ENCODE data around the gene OSBPL10.
"Not testable (repeated sequence)": the region's sequence is repeated elsewhere in the genome, so short reads cannot be mapped to it uniquely, and the experiment has no call there.

The OSBPL10 gene

DNA sequence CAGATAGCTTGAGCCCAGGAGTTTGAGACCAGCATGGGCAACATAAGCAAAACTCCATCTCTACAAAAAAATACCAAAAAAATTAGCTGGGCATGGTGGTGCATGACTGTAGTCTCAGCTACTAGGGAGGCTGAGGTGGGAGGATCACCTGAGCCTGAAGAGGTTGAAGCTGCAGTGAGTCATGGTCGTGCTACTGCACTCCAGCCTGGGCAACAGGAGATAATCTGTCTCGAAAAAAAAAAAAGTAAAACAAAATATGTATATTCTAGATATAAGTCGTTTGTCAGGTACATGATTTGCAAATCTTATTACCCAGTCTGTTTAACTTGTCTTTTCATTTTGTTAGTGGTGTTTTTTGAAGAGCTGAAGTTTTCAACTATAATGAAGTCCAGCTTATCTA, 40.7 kb upstream of the OSBPL10 start:
- no peak overlapping the region for H3K4me3 ChIP-seq (ENCODE audit: low read length)
- peaks cover 13% of the 10 kb centered on the region for H3K4me1 ChIP-seq (ENCODE audit: low read length)
- no peaks in the 10 kb centered on the region for H3K36me3 ChIP-seq (replicated peaks; ENCODE audit: low read depth, low read length)
- H2AFZ ChIP-seq (ENCODE audit: low read depth, low read length), result no peak overlapping the region
- no peak overlapping the region for H3K4me2 ChIP-seq (ENCODE audit: low read length)
- TF ChIP-seq, protein P1, sequence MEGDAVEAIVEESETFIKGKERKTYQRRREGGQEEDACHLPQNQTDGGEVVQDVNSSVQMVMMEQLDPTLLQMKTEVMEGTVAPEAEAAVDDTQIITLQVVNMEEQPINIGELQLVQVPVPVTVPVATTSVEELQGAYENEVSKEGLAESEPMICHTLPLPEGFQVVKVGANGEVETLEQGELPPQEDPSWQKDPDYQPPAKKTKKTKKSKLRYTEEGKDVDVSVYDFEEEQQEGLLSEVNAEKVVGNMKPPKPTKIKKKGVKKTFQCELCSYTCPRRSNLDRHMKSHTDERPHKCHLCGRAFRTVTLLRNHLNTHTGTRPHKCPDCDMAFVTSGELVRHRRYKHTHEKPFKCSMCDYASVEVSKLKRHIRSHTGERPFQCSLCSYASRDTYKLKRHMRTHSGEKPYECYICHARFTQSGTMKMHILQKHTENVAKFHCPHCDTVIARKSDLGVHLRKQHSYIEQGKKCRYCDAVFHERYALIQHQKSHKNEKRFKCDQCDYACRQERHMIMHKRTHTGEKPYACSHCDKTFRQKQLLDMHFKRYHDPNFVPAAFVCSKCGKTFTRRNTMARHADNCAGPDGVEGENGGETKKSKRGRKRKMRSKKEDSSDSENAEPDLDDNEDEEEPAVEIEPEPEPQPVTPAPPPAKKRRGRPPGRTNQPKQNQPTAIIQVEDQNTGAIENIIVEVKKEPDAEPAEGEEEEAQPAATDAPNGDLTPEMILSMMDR (IDR thresholded peaks at IDR 0.05; ENCODE audit: low read depth, low read length), result no peak
- TF ChIP-seq EZH2phosphoT487 (IDR thresholded peaks at IDR 0.05; ENCODE audit: low read depth), result no peak
- no peaks in the 10 kb centered on the region for H3K9me3 ChIP-seq (ENCODE audit: insufficient read depth, low read length)
- H3K27me3 ChIP-seq (ENCODE audit: low read depth, low read length), result no peaks in the 10 kb centered on the region
- H3K27ac ChIP-seq (ENCODE audit: low read length), result no peak overlapping the region
- no peak overlapping the region for H3K9ac ChIP-seq (ENCODE audit: low read length)
- H4K20me1 ChIP-seq (ENCODE audit: insufficient read depth, low read length), result no peaks in the 10 kb centered on the region
- H3K79me2 ChIP-seq (ENCODE audit: low read length), result no peaks in the 10 kb centered on the region

DNA sequence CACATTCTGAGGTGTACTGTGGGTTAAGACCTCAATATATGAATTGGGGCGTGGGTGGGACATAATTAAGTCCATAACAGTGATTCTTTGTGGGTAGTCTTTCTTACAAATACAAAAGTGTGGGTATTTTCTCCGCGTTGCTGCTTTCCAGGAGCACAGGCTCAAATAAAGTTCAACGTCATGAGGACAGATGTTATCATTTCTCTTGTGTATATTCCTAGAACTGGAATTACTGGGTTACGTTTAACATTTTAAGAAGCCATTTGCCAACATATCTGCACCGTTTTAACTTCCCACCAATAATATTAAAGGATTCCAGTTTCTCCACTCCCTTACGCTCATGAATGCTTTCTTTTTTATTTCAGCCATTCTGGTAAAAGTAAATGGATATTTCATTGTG, 40.1 kb upstream of the OSBPL10 start:
- no peak overlapping the region for H3K27ac ChIP-seq (ENCODE audit: low read length)
- no peak overlapping the region for H3K4me2 ChIP-seq (ENCODE audit: low read length)
- TF ChIP-seq, protein P1 (IDR thresholded peaks at IDR 0.05; ENCODE audit: low read depth, low read length), result no peak
- TF ChIP-seq EZH2phosphoT487 (IDR thresholded peaks at IDR 0.05; ENCODE audit: low read depth), result no peak
- H3K27me3 ChIP-seq (ENCODE audit: low read depth, low read length), result no peaks in the 10 kb centered on the region
- H3K36me3 ChIP-seq (replicated peaks; ENCODE audit: low read depth, low read length), result no peaks in the 10 kb centered on the region
- no peaks in the 10 kb centered on the region for H3K9me3 ChIP-seq (ENCODE audit: insufficient read depth, low read length)
- no peak overlapping the region for H3K9ac ChIP-seq (ENCODE audit: low read length)
- H4K20me1 ChIP-seq (ENCODE audit: insufficient read depth, low read length), result no peaks in the 10 kb centered on the region
- H2AFZ ChIP-seq (ENCODE audit: low read depth, low read length), result no peak overlapping the region
- H3K79me2 ChIP-seq (ENCODE audit: low read length), result no peaks in the 10 kb centered on the region
- H3K4me3 ChIP-seq (ENCODE audit: low read length), result no peak overlapping the region
- H3K4me1 ChIP-seq (ENCODE audit: low read length), result peaks cover 7% of the 10 kb centered on the region

DNA sequence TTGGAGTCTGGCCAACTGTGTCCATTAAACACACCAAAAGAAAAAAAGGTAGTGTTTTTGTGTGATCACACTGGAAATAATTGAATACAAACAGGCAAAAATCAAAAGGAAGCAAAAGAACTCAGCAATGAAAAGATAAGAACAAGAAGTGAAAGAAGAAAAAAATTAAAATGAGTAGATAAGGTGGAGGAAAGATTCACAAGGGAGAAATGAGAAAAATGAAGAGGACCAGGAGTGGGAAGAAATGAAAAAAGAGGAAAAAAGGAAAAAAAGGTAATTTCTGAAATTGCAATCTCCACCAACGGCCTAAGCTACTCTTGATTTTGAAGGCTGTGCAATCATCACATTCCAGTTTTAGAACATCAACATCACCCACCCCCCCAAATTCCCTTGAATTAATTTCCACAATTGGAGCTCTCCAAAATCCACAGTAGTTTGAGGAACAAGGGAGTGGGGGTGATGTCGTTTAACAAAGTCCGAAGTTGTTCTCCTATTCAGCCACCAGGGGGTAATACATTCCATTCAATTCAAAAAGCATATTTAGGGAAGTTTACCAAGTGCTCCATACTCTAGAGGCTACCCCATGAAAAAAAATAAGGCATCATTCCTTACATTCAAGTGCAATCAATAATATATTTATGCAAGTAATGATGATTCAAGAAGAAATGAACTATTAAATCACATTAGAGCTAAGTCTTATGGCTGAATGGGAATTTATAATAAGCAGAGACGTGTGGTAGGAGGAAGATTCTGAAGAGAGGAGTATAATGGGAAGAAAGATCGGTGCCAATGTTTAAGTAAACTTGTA, 37.9 kb upstream of the OSBPL10 start:
- peak overlapping the region; percentile 11; the same call in 1 of the 2 replicates for H3K4me2 ChIP-seq (ENCODE audit: low read length)
- no peak overlapping the region for H3K27ac ChIP-seq (ENCODE audit: low read length)
- peaks cover 7% of the 10 kb centered on the region for H3K4me1 ChIP-seq (ENCODE audit: low read length)
- H2AFZ ChIP-seq (ENCODE audit: low read depth, low read length), result peak overlapping the region; percentile 22; the same call in 1 of the 2 replicates
- no peaks in the 10 kb centered on the region for H4K20me1 ChIP-seq (ENCODE audit: insufficient read depth, low read length)
- H3K4me3 ChIP-seq (ENCODE audit: low read length), result no peak overlapping the region
- H3K27me3 ChIP-seq (ENCODE audit: low read depth, low read length), result no peaks in the 10 kb centered on the region
- TF ChIP-seq EZH2phosphoT487 (IDR thresholded peaks at IDR 0.05; ENCODE audit: low read depth), result no peak
- TF ChIP-seq, protein P1 (IDR thresholded peaks at IDR 0.05; ENCODE audit: low read depth, low read length), result peak; percentile 96
- no peaks in the 10 kb centered on the region for H3K9me3 ChIP-seq (ENCODE audit: insufficient read depth, low read length)
- H3K36me3 ChIP-seq (replicated peaks; ENCODE audit: low read depth, low read length), result no peaks in the 10 kb centered on the region
- no peak overlapping the region for H3K9ac ChIP-seq (ENCODE audit: low read length)
- no peaks in the 10 kb centered on the region for H3K79me2 ChIP-seq (ENCODE audit: low read length)

DNA sequence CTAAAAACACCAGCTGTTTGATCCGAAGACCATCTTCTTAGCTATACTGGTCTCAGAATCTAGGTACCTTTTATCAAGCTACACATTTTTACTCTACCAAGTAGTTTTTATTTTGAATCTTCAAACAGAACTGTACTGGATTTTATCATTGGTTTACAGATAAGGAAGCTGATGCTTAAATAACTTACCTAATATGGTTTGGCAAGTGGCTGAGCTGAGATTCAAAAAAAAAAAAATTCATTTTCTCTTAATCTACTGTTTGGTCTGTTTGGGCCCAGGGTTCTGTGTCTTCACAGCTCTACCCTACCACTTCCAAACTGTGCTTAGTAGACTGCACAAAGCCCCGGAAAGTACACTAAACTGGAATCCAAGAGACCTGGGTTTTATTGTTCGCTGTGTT, 36.2 kb upstream of the OSBPL10 start:
- Histone ChIP-seq H2AFZ (ENCODE audit: low read depth, low read length) (no peak overlapping the region), H3K4me2 (ENCODE audit: low read length) (no peak overlapping the region), H3K4me1 (ENCODE audit: low read length) (peaks cover 7% of the 10 kb centered on the region), H3K79me2 (ENCODE audit: low read length) (no peaks in the 10 kb centered on the region), H3K27me3 (ENCODE audit: low read depth, low read length) (no peaks in the 10 kb centered on the region), H3K9ac (ENCODE audit: low read length) (no peak overlapping the region), H3K36me3 (replicated peaks; ENCODE audit: low read depth, low read length) (no peaks in the 10 kb centered on the region), H3K27ac (ENCODE audit: low read length) (no peak overlapping the region), H3K9me3 (ENCODE audit: insufficient read depth, low read length) (no peaks in the 10 kb centered on the region), H4K20me1 (ENCODE audit: insufficient read depth, low read length) (no peaks in the 10 kb centered on the region), H3K4me3 (ENCODE audit: low read length) (no peak overlapping the region)
- TF ChIP-seq, protein P1 (IDR thresholded peaks at IDR 0.05; ENCODE audit: low read depth, low read length), result no peak
- TF ChIP-seq EZH2phosphoT487 (IDR thresholded peaks at IDR 0.05; ENCODE audit: low read depth), result no peak

DNA sequence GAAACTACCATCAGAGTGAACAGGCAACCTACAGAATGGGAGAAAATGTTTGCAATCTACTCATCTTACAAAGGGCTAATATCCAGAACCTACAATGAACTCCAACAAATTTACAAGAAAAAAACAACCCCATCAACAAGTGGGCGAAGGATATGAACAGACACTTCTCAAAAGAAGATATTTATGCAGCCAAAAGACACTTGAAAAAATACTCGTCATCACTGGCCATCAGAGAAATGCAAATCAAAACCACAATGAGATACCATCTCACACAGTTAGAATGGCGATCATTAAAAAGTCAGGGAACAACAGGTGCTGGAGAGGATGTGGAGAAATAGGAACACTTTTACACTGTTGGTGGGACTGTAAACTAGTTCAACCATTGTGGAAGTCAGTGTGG, 34.6 kb upstream of the OSBPL10 start:
- not testable (repeated sequence) for H3K27ac ChIP-seq (ENCODE audit: low read length); H3K79me2 ChIP-seq (ENCODE audit: low read length); H3K36me3 ChIP-seq (replicated peaks; ENCODE audit: low read depth, low read length); H4K20me1 ChIP-seq (ENCODE audit: insufficient read depth, low read length); H3K27me3 ChIP-seq (ENCODE audit: low read depth, low read length); H3K4me3 ChIP-seq (ENCODE audit: low read length); H3K4me2 ChIP-seq (ENCODE audit: low read length); H3K9ac ChIP-seq (ENCODE audit: low read length); H3K9me3 ChIP-seq (ENCODE audit: insufficient read depth, low read length); H3K4me1 ChIP-seq (ENCODE audit: low read length); H2AFZ ChIP-seq (ENCODE audit: low read depth, low read length)

DNA sequence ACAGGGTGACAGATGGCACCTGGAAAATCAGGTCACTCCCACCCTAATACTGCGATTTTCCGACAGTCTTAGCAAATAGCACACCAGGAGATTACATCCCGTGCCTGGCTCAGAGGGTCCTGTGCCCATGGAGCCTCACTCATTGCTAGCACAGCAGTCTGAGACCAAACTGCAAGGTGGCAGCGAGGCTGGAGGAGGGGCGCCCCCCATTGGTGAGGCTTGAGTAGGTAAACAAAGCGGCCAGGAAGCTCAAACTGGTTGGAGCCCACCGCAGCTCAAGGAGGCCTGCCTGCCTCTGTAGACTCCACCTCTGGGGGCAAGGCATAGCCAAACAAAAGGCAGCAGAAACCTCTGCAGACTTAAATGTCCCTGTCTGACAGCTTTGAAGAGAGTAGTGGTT, 29.6 kb upstream of the OSBPL10 start:
- not testable (repeated sequence) for H3K27ac ChIP-seq (ENCODE audit: low read length); H2AFZ ChIP-seq (ENCODE audit: low read depth, low read length); H3K9me3 ChIP-seq (ENCODE audit: insufficient read depth, low read length); H3K79me2 ChIP-seq (ENCODE audit: low read length); H3K36me3 ChIP-seq (replicated peaks; ENCODE audit: low read depth, low read length); H4K20me1 ChIP-seq (ENCODE audit: insufficient read depth, low read length); H3K4me2 ChIP-seq (ENCODE audit: low read length); H3K27me3 ChIP-seq (ENCODE audit: low read depth, low read length); H3K9ac ChIP-seq (ENCODE audit: low read length); H3K4me3 ChIP-seq (ENCODE audit: low read length)
- H3K4me1 ChIP-seq (ENCODE audit: low read length), result peaks cover 16% of the 10 kb centered on the region
